ENCODE data around the gene SLC26A9.

Gene SLC26A9

DNA sequence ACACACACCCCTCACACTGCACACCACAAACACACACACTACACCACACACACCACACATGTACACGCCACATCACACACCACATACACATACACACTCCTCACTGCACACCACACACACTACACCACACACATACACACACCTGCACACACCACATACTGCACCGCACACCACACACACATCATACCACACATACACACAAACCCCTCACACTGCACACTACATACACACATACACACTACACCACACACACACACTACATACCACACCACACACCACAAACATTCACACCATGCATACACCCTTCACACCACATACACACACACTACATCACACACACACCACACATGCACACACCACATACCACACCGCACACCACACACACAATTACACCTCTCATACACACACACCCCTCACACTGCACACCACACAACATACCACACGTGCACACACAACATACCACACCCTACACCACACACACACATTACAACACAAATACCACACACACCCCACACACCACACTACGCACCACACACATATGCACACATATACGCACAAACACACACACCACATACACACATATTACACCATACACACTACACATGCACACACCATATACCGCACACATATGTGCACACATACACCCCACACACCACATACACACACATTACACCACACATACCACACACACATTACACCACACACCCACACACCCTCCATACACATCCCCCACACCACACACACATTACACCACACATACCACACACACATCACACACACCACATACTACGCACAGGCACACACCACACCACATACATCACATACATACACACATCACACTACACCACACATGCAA is 30.3 kb upstream of the SLC26A9 start:
- DNase-seq (ENCODE audit: low spot score): no peak

DNA sequence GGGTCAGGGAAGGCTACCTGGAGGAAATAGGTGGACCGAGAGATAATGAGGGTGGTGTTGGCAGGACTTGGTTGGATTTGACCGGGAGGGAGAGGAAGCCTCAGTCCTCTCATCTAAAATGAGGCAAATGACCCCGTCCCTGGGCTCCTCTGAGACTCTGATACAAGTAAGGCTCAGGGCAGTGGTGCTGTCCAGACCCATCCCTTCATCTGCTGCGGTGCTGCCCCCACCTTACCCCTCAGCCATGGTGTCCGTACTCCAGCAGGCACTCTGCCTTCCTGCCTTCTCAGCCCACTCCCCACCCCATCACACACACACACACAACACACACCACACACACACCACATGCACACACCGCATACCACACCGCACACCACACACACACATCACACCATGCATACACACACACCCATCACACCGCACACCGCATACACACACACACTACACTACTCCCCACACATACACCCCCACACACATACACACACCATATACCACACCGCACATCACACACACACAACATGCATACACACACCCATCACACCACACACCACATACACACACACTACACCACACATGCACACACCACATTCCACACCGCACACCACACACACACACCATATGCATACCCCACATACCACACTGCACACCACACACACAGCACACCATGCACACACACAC is 29.4 kb upstream of the SLC26A9 start:
- no peak for DNase-seq (ENCODE audit: low spot score)

DNA sequence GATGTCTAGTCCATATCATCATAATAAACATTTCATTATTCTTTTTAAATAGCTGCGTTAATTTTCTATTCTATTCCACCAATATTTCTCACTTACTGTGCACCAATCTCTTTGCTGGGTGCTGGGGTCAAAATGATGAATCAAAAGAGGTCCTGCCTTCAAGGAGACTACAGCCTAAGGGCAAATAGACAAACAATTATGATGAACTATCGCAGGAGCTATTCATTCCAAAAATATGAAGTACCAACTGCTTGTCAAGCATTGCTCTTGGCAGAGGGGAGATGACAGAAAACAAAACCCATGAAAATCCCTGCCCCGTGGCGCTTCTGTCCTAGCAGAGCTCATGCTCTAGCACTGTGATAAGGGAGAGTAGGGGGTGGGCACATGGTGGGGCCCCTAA is 28.8 kb upstream of the SLC26A9 start:
- no peak for DNase-seq (ENCODE audit: low spot score)

DNA sequence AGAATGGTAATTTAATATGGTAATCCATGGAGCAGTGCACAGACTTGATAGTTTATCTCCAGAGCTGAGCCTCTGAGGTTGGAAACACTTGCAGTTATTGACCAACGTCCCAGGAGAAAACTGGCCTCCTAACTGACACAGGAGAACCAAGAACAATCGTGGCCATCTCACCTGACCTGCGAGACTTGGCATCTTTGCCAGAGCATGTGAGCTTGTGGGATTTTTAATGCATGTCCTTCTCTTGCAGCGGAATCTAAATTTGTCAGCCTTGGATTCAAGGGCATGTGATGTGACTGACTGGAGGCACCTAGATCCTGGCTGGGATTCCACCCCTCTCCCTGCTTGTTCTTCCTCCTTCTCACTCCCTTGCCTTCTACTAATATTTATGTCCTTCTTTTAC is 27.8 kb upstream of the SLC26A9 start:
- no peak for DNase-seq (ENCODE audit: low spot score)

DNA sequence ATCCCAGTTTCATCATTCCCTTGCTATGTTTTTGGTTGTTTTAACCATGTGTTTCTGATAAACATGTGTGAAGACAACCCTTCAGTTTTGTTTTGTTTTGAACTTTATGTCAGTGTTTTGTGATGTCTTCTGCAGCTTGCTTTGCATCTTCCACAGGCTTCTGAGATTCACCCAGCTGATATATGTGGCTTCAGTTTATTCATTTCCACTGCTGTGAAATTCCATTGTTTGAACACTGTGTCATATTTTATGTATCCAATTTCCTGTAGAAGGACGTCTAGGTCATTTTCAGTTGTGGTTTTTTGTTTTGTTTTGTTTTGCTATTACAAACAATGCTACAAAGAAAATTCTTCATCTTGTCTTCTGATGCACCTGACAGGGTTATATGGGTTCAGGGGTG is 27.2 kb upstream of the SLC26A9 start:
- no peak for DNase-seq (ENCODE audit: low spot score)

DNA sequence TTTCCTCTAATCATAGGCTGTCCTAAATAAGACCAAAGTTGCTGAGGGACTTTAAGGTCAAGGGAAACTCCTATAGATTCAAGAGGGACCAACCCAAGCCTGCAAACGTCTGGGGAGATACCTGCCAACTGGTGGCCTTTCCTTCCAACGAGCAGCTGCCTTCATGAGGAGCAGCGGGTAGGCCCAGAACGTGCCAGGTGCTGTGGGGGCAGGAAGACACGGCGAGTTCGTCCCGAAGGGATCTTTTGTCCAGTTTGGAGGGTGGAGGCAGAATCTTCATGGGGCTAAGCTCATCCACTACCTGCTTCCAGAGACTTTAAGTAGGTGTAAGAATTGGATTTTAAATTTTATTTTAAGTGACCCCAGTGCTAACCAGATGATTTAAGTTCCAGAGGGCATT is 26.0 kb upstream of the SLC26A9 start:
- no peak for DNase-seq (ENCODE audit: low spot score)

DNA sequence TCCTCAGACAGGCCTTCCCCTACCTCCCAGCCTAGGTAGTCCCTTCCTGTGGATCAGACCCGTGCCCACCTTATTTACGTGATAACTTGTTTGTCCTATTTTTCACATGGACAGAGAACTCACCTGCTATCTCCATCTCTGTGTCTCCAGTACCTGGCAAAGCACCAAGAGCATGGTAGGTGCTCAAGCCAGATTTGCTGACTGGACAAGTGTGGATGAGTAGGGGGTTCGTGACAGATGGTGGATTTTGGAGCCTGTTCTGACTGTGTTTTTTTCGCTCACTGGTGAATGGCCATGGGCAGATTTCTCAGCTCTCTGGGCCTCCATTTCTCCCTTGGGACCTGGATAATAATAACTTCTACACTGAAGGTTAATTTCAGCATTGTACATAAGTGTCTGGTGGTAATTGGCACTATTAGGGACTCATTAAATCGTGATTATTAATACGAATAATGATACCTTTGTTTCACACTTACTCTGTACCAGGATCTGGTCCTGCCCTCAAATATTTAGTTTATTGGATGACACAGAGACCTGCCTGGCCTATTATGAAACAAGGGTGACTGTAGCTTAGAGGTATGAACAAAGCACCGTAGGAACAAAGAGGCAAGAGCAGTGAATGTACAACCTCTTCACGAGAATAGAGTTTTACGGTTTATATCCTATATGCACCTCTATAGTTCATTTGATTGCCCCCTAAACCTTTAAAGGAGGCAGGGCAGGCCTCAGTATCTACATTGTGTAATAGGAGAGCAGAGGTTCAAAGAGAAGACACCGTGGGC is 24.5 kb upstream of the SLC26A9 start:
- no peak for DNase-seq (ENCODE audit: low spot score)

DNA sequence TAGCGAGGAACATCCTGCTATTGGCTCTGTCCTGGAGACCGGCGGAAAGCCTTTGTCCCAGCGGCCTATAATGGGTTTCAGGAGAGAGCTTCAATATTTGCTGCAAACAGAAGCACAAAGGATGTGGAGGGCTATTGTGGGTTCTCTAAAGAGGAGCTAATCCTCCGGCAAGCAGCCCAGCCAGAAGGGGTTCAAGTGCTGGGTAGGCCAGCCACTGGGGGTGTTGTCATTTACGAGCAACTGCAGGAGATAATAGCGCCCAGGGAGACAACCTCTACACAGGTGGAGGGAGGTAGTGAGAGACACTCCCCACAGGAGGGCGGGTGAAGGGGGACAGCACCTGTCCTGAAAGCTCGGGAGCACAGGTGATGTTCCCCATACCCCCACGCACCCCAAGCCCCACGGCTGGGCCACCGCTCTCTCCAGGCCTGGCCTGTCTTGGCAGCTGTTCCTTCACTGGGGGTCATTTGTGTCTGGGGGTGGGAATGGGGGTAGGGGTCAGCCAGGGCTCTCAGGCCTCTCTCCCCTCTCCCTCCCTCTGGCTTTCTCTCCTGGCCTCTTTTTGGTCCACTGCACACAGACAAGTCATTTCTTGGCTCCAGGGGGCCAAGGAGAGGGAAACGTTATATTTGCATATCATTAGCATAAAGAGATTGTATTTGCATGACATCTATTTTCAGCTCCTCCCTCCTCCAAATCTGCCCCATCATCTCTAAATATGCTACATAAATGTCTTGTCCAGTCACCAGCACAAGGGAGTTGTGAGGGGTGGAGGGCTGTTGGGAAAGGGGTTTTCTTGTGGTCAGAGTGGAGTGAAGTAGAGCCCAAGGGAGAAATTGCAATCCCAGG is 22.0 kb upstream of the SLC26A9 start:
- DNase-seq (ENCODE audit: low spot score): no peak

DNA sequence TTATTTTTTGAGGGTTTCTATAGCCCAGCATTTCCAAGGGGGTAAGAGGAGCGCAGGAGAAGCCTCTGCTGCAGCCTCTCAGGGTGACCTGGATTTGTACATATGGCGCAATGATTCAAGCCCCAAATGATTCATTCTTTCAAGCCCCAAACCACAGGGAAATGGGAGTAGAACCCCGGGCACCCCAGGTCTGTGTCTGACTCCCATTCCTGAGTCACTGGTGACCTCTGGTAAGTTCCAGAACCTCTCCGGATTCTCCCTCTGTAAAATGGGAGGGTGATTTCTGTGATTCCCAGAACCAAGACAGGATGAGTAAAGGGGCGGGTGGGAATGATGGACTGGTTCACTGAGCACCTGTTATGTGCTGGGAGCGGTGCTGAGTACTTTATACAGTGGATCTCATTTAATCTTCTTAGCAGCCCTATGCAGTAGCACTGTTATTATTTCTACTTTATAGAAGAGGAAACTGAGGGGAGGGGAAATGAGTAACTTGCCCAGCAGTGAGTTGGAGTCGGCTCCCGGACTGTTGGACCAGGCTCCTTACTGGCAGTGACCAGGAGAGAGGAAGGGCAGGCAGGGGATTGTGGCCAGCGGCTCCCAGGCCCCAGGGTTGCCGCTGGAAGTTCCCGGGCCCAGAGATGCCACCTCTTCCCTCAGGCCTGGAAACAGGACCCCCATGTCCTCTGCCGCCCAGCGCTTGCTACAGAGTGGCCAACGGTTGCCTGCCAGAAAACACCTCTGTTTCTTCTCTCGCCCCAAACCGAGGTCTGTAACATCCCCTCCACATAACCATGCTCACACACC is 20.3 kb upstream of the SLC26A9 start:
- no peak for DNase-seq (ENCODE audit: low spot score)

DNA sequence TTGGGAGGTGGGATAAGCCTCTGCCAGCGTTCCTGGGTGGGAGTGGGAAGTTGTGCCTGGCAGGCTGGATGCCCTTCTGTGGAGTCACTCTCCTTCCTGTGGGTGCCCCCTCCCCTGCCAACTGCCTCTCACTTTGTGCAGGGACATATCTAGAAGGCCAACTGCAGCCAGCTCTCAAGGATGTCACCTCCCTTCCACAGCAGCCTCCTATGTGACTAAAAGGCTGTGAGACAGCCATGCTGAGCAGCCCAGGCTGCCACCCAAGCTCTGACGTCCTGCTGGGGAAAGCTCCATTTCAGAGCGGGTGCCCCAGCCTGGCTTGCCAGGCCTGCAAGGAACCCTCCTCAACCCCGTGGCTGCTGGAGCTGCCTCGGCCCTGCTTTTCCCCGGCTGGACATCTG is 19.6 kb upstream of the SLC26A9 start:
- DNase-seq (ENCODE audit: low spot score): no peak

DNA sequence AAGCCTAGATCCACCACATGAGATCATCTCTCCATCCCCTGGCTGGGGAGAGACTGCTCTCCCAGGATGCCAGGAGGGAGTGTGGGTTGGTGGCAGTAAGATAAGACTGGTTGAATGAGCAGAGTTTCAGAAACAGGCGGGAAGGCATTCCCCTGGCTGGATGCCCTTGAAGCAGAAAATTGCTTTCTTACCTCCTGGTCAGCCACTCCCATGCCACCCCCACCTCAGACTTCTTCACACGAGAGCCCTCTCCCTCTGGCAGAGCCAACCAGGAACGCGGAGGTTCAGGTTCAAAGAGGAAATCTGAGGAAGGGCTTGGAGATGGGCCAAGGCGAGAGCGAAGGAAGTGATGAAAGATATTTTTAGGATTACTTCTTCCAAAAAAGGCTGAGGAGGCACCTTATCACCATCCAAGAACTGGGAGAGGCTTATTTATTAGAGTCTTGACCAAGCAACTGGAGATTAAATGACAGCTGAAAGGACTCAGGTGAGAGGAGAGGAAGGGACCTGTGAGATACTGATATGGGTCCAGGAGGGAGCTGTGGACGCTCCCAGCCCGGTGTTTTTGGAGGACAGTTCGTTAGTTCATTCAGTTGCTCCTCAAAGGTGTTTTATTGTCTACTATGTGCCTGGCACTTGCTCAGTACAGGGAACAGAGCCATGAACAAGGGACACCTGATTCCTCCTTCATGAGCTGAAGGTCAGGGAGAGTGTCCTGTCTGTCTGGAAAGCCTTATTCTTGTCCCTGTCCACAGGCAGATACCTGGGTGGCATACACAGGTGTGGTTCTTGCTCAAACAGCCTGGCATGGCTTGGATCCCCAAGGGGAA is 18.9 kb upstream of the SLC26A9 start:
- no peak for DNase-seq (ENCODE audit: low spot score)

DNA sequence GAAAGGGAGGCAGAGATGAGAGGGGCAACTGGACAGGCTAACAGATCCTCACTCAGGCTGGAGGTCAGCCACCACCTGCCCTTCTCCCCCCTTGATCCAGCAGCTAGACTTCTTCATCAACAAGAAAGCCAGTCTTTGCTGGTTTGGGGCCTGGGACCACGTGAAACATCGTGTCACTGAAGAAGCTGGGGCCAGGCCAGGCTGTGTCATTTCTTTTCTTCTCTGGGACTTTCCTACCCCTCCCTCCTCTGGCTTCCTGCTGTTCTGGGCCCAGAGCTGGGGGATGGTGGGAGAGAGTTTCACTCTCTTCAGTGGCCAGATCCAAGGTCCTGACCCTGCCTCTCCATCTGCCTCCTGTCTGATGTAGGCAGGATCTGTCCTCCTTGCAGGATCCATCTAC is 18.1 kb upstream of the SLC26A9 start:
- no peak for DNase-seq (ENCODE audit: low spot score)

DNA sequence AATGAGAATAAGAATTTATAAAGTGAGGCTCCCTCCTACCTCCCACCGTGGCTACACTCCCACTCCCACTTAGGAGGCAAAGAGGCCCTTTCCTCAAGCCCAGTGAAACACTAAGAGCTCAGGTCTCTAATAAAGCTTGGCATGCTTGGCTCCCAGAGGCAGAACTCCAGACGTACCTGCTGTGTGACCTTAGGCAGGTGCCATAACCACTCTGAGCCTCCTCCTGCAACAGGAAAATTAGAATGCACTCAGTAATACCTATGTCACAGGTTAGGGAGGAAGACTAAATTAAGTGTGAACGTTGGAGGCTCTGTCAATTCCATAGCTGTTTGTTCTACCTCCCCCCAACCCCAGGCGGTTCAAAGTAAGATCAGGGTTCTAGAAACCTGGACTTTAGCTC is 16.5 kb upstream of the SLC26A9 start:
- DNase-seq (ENCODE audit: low spot score): no peak

DNA sequence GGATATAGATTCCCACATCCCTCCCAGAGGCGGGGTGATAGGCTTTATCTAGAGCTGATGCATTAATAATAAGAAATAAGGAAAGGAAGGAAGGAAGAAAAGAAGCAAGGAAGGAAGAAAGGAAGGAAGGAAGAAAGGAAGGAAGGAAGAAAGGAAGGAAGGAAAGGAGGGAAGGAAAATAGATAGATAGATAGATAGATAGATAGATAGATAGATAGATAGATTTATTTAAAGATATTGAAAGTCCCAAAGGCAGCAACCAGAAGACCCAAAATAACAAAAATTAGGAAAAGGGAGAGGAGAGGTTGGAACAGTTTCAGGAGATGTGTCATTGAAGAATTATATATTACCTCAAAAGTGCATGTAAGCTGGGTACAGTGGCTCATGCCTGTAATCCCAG is 12.2 kb upstream of the SLC26A9 start:
- no peak for DNase-seq (ENCODE audit: low spot score)

DNA sequence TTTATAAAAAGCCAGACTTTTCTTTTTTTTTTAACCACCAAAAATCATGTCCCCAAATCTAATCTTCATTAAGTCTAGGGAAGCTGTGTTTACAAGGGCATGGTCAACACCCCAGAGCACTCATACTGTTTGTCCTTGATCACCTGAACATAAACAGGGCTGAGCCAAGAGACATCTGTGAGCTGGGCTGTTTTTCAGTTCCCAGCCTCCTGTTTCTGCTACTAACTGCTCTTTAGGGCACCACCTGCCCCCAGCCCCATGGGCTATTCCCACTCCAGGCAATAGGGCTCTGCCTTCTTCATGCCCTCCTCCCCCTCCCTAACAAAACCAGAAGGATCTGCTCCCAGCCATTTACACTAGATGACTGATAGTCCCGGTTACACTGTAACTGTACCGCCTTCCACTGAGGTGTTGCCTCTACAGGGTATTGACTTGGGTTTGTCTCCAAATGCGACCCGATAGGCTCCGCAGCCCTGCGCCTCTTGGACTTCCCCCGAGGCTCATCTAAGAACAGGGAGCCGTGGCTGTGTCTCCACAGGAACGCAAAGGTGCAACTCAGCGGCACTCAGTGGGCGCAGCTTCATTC is 11.7 kb upstream of the SLC26A9 start:
- no peak for DNase-seq (ENCODE audit: low spot score)

DNA sequence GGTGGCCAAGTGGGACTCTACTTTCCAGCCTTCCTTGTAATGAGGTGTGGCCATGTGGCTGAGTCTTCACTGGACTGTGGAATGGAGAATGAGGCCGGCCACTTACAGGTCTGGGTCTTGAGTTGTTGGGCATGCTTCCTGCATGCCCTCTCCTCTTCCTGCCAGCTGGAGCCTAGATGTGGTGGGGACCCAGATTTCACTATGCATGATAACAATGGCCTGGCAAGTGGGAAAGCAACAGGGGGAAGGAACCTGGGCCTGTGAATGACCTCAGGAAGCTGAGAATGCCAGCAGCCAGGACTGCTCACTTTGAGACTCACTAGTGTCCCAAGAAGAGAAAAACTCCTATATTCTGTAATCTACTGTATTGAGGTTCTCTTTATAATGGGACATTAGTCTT is 8.5 kb upstream of the SLC26A9 start:
- DNase-seq (ENCODE audit: low spot score): no peak

DNA sequence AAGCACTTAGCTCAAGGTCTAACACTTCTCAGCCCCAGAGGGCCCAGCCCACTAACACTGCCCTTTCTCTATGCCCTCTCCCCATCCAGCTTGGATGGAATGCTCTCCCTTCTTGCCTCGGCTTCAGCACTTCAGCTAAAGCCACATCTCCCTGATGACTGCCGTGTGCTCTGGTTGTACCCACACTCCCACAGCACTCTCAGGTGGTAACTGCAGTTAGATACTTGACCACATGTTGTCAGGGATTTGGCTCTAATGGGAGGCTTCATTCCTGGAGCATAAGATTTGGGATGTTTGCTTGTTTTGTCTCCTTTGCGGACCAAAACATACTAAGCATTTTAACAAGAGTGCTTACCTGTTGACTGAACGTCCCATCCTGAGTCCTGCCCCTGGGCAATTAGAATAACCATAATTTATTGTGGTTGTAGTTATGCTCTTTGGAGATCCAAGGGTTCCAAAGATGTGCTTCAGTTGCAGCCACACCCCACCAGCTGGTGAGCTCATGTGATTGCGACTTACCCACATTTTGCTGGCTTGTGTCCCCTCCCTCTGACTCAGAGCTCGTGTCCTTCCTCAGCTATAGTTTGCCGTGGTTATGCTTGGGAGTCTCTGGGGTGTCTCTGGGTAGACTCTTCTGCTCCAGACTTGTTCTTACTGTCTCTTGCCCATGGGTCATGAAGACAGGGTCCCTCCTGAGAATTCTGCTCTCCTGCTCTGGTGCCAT is 7.7 kb upstream of the SLC26A9 start:
- DNase-seq (ENCODE audit: low spot score): no peak

DNA sequence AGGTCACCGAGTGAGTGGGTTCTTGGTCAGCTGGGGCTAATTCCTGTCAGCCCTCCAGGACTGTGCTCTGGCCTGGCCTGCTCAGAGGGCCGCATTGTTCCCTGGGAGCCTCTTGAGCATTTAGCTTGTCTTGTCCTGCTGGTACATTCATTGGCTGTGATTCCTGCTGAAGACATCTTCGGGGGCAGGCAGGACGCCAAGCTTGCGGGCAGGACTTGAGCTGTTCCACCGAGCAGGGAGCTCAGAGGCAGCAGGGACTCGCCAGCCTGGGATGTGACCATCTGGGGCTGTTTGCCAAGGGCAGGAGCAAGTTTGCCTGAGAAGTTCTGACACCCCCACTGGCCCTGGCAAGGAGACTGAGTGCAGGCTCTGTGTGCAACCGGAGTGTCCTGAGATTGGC is 7.0 kb upstream of the SLC26A9 start:
- DNase-seq (ENCODE audit: low spot score): no peak

DNA sequence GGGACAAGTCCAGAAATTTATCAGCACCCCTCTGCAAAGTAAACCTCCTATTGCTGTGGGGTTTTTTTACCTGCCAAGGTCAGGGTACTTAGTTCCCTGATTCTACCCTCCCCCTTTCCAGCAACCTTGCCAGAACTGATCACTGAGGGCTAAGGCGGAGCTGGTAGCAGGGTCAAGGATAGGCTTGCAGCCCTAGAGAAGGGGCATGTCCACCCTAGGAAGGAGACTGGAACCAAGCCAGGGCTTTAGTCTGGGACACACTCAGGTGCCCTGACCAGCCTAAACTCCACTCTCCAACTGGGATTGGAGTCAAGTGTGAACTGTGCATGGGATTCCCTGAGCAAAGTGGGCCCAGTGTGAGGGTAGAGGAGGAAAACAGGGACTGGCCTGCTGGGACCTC is 6.5 kb upstream of the SLC26A9 start:
- DNase-seq (ENCODE audit: low spot score): no peak
